HEK293 (cell line): ENCODE measurements around the gene SENP2.

Experiments
- CTCF ChIA-PET: fragments of 350-600 bp; formaldehyde crosslinking; extraction: SDS; loops from one replicate; lab custom pipeline; 2021; ENCODE audit warnings: antibody characterized with exemption; lab: Yijun Ruan, JAX
- POLR2A ChIA-PET: fragments of 300-600 bp; formaldehyde crosslinking; extraction: SDS; loops from one replicate; lab custom pipeline; 2020; ENCODE audit warnings: antibody characterized with exemption, inconsistent platforms; lab: Yijun Ruan, JAX
- H3K27ac ChIP-seq: fragments of 200-500 bp; sonication (Bioruptor generic); 2 replicates; pipeline ENCODE4 v1.5.1; 2014; ENCODE audit warnings: low read depth, low read length, control low read depth, inconsistent platforms; ENCODE audit errors: extremely low read depth
- H3K36me3 ChIP-seq, 2 experiments: fragments of 200-500 bp in 1 of 2; sonication (Bioruptor generic) in 1 of 2; 1 replicate in 1 of 2; 2 replicates in 1 of 2; pipeline ENCODE4 v1.5.1; 2014 to 2017; ENCODE audit warnings: inconsistent platforms in 2 of 2, low read length in 2 of 2; ENCODE audit not compliant: control insufficient read depth in 2 of 2, insufficient read depth in 1 of 2
- H3K4me1 ChIP-seq: fragments of 200-500 bp; sonication (Bioruptor generic); 2 replicates; pipeline ENCODE4 v1.5.1; 2014; ENCODE audit warnings: mild to moderate bottlenecking, low read length, inconsistent platforms; ENCODE audit not compliant: control insufficient read depth, insufficient read depth
- H3K4me3 ChIP-seq: 2 replicates; pipeline ENCODE4 v1.5.1; 2011; ENCODE audit warnings: low read depth, mild to moderate bottlenecking, control low read depth, low read length, moderate library complexity
- H3K9me3 ChIP-seq: fragments of 200-500 bp; sonication (Bioruptor generic); 2 replicates; pipeline ENCODE4 v1.5.1; 2014; ENCODE audit warnings: low read depth, low read length, inconsistent platforms; ENCODE audit not compliant: control insufficient read depth, insufficient read depth
- HOXA7 ChIP-seq: sonication (generic); formaldehyde crosslinking; IDR thresholded peaks from 2 replicates; pipeline ENCODE4 v1.8.1; 2022; ENCODE audit warnings: missing genetic modification reagents, borderline replicate concordance
- HOXD13 ChIP-seq: sonication (generic); formaldehyde crosslinking; IDR thresholded peaks from 2 replicates; pipeline ENCODE4 v1.8.0; 2022; ENCODE audit warnings: missing genetic modification reagents, borderline replicate concordance
- MYNN ChIP-seq: fragments of 450-650 bp; formaldehyde crosslinking; IDR thresholded peaks from 2 replicates; pipeline ENCODE4 v1.5.1; 2016; ENCODE audit warnings: missing biosample characterization, missing genetic modification characterization, borderline replicate concordance
- SCRT2 ChIP-seq: fragments of 450-650 bp; formaldehyde crosslinking; IDR thresholded peaks from 2 replicates; pipeline ENCODE4 v1.5.1; 2016; ENCODE audit warnings: missing biosample characterization, missing genetic modification characterization
- SP3 ChIP-seq: fragments of 450-650 bp; formaldehyde crosslinking; IDR thresholded peaks from 2 replicates; pipeline ENCODE4 v1.5.1; 2016; ENCODE audit warnings: missing biosample characterization, missing genetic modification characterization
- ZBTB17 ChIP-seq: fragments of 450-650 bp; formaldehyde crosslinking; IDR thresholded peaks from 2 replicates; pipeline ENCODE4 v1.5.1; 2016; ENCODE audit warnings: missing biosample characterization, missing genetic modification characterization
- ZBTB7A ChIP-seq: fragments of 450-650 bp; formaldehyde crosslinking; IDR thresholded peaks from 2 replicates; pipeline ENCODE4 v1.5.1; 2016; ENCODE audit warnings: low read depth, missing biosample characterization, missing genetic modification characterization
- ZFP41 ChIP-seq: fragments of 450-650 bp; formaldehyde crosslinking; IDR thresholded peaks from 2 replicates; pipeline ENCODE4 v1.5.1; 2016; ENCODE audit warnings: missing biosample characterization, missing genetic modification characterization, borderline replicate concordance
- ZIC2 ChIP-seq: fragments of 450-650 bp; formaldehyde crosslinking; IDR thresholded peaks from 2 replicates; pipeline ENCODE4 v1.5.1; 2016; ENCODE audit warnings: missing biosample characterization, missing genetic modification characterization
- ZNF248 ChIP-seq: fragments of 450-650 bp; formaldehyde crosslinking; IDR thresholded peaks from 2 replicates; pipeline ENCODE4 v1.5.1; 2017; ENCODE audit warnings: missing biosample characterization, missing genetic modification characterization
- ZNF335 ChIP-seq: fragments of 450-650 bp; formaldehyde crosslinking; conservative IDR thresholded peaks from 2 replicates; pipeline ENCODE4 v1.5.1; 2016; ENCODE audit warnings: missing biosample characterization, missing genetic modification characterization
- ZNF366 ChIP-seq: fragments of 450-650 bp; formaldehyde crosslinking; conservative IDR thresholded peaks from 2 replicates; pipeline ENCODE4 v1.5.1; 2016; ENCODE audit warnings: missing biosample characterization, missing genetic modification characterization
- ZNF501 ChIP-seq: fragments of 450-650 bp; formaldehyde crosslinking; IDR thresholded peaks from 2 replicates; pipeline ENCODE4 v1.5.1; 2016; ENCODE audit warnings: missing biosample characterization, missing genetic modification characterization
- ZNF510 ChIP-seq: fragments of 450-650 bp; formaldehyde crosslinking; IDR thresholded peaks from 2 replicates; pipeline ENCODE4 v1.5.1; 2018; ENCODE audit warnings: mild to moderate bottlenecking, missing genetic modification characterization, missing biosample characterization; ENCODE audit not compliant: insufficient replicate concordance
- ZNF558 ChIP-seq: fragments of 450-650 bp; formaldehyde crosslinking; IDR thresholded peaks from 2 replicates; pipeline ENCODE4 v1.5.1; 2016; ENCODE audit warnings: missing biosample characterization, missing genetic modification characterization
- TF ChIP-seq, protein P1 (sequence below): fragments of 450-650 bp; formaldehyde crosslinking; IDR thresholded peaks from 2 replicates; pipeline ENCODE4 v1.5.1; 2017; ENCODE audit warnings: missing biosample characterization, missing genetic modification characterization
- TF ChIP-seq, protein P2 (sequence below): fragments of 450-650 bp; formaldehyde crosslinking; IDR thresholded peaks from 2 replicates; pipeline ENCODE4 v1.5.0; 2017; ENCODE audit warnings: missing biosample characterization, missing genetic modification characterization, borderline replicate concordance
- TF ChIP-seq, protein P3 (sequence below): fragments of 450-650 bp; formaldehyde crosslinking; IDR thresholded peaks from 2 replicates; pipeline ENCODE4 v1.5.1; 2016; ENCODE audit warnings: missing biosample characterization, missing genetic modification characterization
- TF ChIP-seq, protein P4 (sequence below): sonication (generic); formaldehyde crosslinking; IDR thresholded peaks from 2 replicates; pipeline ENCODE4 v1.8.1; 2022; ENCODE audit warnings: mild to moderate bottlenecking, moderate library complexity, missing genetic modification reagents

The SENP2 gene

DNA sequence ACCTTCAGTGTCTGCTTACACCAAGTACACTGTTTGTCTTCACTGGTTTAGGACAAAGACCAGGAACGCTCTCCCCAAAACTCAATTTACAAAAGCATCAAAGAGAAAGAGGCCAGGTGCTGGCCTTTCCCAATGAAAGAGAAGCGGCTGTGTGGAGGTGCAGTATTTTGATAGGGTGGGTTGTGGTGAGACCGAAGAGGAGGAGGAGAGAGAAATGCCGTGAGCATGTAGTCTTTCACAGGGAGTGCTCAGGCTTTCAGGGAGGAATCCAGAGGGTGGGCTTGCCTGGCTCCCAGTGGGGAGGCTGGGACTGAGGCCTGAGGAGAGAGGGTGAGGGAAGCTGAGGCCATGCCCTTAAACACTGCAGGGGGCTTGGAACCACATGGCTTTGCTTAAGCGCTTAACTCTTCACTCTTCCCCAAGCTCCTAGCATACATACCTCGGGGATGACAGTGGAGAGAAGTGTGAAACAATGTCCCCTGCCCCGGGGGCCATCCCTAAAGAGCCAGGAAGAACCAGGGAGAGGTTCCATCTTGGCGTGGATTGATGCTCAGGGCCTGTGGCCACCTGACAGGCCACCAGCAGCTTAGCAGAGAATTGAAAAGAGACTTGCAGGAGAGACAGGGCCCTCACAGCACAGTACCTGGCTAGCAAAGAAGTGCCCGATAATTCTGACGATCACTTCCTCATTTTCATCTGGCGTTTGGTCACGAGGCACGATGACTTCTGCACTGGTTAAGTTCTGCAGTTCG lies 60.5 kb downstream of the SENP2 start:
- CTCF ChIA-PET: no interaction called here
- Histone ChIP-seq H3K36me3 (peaks cover 0 to 66% of the 10 kb centered on the region in 2 experiments; a peak in 2 of 3 replicates), H3K4me3 (no peak overlapping the region), H3K4me1 (no peaks in the 10 kb centered on the region)
- no peak for TF ChIP-seq ZNF501 (tag by site-specific recombination)
- TF ChIP-seq, all 188 proteins: peak for 0
- Histone ChIP-seq H3K9me3 (no peaks in the 10 kb centered on the region), H3K27ac (no peak overlapping the region)
- POLR2A ChIA-PET: no interaction called here

DNA sequence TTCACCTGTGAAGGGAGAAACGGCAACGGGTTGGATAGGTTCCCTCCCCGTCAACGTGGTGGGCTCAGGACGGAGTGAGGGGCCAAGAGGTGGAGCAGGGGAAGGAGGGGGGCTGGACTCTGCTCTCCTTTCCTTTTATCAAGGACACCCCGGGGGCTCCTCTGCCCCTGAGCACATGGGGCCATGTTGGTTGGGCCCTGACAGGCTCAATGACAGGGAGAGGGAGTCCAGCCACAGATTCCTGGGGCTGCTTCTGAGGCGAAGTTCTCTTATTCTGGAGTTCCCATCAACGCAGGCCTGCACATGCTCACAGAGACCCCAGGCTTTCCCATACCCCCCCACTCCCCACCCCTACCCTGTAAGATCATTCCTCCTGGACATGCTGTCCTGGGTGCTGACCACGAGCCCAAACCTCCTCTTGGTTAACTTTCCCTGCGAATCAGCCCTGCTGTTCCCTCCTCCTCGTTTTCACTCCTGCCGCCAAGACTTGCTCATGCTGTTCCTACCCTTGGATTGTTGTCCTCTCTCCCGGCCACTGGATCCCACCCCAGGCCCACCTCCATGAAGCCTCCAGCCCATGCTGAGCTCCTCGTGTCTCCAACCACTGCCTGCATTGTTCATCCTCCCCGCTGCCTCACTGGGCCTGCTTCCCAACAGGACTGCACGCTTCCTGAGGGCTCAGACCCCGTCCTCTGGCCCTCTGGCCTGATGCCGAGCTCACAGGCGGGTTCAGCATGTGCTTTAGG lies 61.2 kb downstream of the SENP2 start:
- Histone ChIP-seq H3K4me3 (no peak overlapping the region), H3K4me1 (no peaks in the 10 kb centered on the region), H3K36me3 (peaks cover 0 to 70% of the 10 kb centered on the region in 2 experiments; a peak in 2 of 3 replicates), H3K27ac (no peak overlapping the region), H3K9me3 (no peaks in the 10 kb centered on the region)
- POLR2A ChIA-PET: no interaction called here
- CTCF ChIA-PET: interaction anchor here (1.2 kb wide), 1 partner anchor 13 kb away, joined by 10 read pairs; no protein-coding TSS in a partner anchor
- TF ChIP-seq ZIC2 (tag by site-specific recombination) (peak; percentile 21; the same call in 1 of the 2 replicates), SP3 (no peak), ZFP41 (tag by site-specific recombination) (no peak), ZBTB17 (no peak)

DNA sequence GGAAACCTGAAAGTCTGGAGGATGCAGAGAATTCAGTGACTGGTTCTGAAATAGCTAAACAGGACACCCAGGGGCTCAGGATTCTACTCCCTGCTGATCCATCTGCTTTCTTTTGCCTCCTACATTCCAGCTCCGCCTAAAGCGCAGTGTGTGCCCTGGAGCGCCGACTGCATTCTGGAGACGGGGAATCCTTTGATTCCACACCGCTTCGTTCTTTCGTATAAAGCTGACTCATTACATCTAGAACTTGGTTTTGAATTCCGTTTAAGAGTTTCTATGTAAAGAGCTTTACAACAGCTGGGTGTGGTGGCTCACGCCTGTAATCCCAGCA lies 61.8 kb downstream of the SENP2 start:
- Histone ChIP-seq H3K9me3 (no peaks in the 10 kb centered on the region), H3K36me3 (peaks cover 0 to 74% of the 10 kb centered on the region in 2 experiments; a peak in 2 of 3 replicates), H3K27ac (no peak overlapping the region), H3K4me3 (no peak overlapping the region), H3K4me1 (no peaks in the 10 kb centered on the region)
- CTCF ChIA-PET: interaction anchor here (1.2 kb wide), 1 partner anchor 12 kb away, joined by 10 read pairs; no protein-coding TSS in a partner anchor
- TF ChIP-seq HOXA7 (no peak), ZNF558 (tag by site-specific recombination) (no peak), ZNF510 (tag by site-specific recombination) (no peak), ZFP41 (tag by site-specific recombination) (no peak), ZBTB7A (no peak), ZNF248 (tag by site-specific recombination) (no peak), HOXD13 (CRISPR knock-in tag) (no peak), MYNN (tag by site-specific recombination) (no peak), ZNF366 (tag by site-specific recombination) (no peak), ZNF335 (tag by site-specific recombination) (no peak), SCRT2 (tag by site-specific recombination) (no peak)
- TF ChIP-seq, protein P1, sequence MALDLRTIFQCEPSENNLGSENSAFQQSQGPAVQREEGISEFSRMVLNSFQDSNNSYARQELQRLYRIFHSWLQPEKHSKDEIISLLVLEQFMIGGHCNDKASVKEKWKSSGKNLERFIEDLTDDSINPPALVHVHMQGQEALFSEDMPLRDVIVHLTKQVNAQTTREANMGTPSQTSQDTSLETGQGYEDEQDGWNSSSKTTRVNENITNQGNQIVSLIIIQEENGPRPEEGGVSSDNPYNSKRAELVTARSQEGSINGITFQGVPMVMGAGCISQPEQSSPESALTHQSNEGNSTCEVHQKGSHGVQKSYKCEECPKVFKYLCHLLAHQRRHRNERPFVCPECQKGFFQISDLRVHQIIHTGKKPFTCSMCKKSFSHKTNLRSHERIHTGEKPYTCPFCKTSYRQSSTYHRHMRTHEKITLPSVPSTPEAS (tag by site-specific recombination): no peak
- TF ChIP-seq, protein P2, sequence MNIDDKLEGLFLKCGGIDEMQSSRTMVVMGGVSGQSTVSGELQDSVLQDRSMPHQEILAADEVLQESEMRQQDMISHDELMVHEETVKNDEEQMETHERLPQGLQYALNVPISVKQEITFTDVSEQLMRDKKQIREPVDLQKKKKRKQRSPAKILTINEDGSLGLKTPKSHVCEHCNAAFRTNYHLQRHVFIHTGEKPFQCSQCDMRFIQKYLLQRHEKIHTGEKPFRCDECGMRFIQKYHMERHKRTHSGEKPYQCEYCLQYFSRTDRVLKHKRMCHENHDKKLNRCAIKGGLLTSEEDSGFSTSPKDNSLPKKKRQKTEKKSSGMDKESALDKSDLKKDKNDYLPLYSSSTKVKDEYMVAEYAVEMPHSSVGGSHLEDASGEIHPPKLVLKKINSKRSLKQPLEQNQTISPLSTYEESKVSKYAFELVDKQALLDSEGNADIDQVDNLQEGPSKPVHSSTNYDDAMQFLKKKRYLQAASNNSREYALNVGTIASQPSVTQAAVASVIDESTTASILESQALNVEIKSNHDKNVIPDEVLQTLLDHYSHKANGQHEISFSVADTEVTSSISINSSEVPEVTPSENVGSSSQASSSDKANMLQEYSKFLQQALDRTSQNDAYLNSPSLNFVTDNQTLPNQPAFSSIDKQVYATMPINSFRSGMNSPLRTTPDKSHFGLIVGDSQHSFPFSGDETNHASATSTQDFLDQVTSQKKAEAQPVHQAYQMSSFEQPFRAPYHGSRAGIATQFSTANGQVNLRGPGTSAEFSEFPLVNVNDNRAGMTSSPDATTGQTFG (tag by site-specific recombination): no peak
- TF ChIP-seq, protein P3, sequence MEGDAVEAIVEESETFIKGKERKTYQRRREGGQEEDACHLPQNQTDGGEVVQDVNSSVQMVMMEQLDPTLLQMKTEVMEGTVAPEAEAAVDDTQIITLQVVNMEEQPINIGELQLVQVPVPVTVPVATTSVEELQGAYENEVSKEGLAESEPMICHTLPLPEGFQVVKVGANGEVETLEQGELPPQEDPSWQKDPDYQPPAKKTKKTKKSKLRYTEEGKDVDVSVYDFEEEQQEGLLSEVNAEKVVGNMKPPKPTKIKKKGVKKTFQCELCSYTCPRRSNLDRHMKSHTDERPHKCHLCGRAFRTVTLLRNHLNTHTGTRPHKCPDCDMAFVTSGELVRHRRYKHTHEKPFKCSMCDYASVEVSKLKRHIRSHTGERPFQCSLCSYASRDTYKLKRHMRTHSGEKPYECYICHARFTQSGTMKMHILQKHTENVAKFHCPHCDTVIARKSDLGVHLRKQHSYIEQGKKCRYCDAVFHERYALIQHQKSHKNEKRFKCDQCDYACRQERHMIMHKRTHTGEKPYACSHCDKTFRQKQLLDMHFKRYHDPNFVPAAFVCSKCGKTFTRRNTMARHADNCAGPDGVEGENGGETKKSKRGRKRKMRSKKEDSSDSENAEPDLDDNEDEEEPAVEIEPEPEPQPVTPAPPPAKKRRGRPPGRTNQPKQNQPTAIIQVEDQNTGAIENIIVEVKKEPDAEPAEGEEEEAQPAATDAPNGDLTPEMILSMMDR (tag by site-specific recombination): no peak
- TF ChIP-seq, protein P4, sequence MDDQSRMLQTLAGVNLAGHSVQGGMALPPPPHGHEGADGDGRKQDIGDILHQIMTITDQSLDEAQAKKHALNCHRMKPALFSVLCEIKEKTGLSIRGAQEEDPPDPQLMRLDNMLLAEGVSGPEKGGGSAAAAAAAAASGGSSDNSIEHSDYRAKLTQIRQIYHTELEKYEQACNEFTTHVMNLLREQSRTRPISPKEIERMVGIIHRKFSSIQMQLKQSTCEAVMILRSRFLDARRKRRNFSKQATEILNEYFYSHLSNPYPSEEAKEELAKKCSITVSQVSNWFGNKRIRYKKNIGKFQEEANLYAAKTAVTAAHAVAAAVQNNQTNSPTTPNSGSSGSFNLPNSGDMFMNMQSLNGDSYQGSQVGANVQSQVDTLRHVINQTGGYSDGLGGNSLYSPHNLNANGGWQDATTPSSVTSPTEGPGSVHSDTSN (CRISPR knock-in tag): no peak
- TF ChIP-seq, all 188 proteins: peak for 0
- POLR2A ChIA-PET: no interaction called here
